Measurements from ENCODE around the gene SYT6. TPM values are rescaled to one million over a fixed set of nuclear protein-coding genes. Genes with fewer than 3 reads are reported as not detected.

The SYT6 gene
- total RNA-seq, 1 experiment from 2014 or later = not detected

DNA sequence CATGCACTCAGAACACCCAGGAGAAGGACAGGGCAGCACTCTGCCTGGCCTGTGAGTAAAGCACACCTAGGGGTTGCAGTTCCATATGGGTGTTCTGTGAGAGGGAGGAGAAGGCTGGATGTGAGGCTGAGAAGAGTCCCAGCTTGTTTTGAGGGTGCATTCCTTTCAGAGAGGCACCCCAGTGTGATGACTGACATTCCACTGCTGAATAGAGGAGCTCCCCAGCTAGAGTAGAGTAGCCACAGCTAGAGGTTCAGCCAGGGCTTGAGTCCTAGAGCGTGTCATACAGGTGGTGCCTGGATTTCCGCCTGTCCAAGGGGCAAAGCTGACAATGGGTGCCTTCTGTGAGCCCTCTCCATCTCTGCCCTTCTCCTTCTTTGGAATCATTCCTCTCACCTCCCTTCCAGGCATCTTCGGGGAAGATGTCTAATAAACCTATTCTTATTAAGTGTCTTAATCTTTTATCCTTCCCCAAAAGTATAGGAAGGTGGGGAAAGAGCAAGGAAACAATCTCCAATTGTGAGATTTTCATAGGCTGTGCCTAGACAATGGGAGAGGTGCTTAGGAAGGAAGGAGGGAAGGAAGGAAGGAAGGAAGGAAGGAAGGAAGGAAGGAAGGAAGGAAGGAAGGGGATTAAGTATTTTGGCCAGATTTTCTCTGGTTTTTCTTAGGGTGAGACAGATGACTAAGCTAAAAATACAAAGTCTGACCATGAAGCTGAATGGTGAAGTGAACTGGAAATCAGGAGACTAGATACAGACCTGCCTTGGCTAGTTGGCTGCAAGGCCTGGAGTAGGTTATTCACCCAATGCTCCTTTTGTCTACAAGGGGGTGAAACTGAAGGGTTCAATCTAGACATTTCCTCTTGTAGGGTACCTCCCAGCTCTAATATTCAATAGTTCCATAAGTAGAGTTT, 43.6 kb upstream of the SYT6 start:
- Histone ChIP-seq H3K4me3 (ENCODE audit: low read depth in 2 of 2, low read length in 2 of 2) (no peak overlapping the region), H3K27me3 (ENCODE audit: control insufficient read depth, insufficient read depth, low read length) (no peaks in the 10 kb centered on the region; the same call in 1 of the 2 replicates), H3K27ac (ENCODE audit: low read length) (no peak overlapping the region), H3K36me3 (ENCODE audit: control insufficient read depth, insufficient read depth, low read length) (no peaks in the 10 kb centered on the region), H3K9me3 (ENCODE audit: control insufficient read depth, insufficient read depth, low read depth, low read length) (no peaks in the 10 kb centered on the region), H3K4me1 (ENCODE audit: control insufficient read depth, insufficient read depth, low read length) (no peaks in the 10 kb centered on the region)
- intact Hi-C loops (cut with micrococcal nuclease; ENCODE audit: unreplicated experiment) (no loop called here), in situ Hi-C loops (cut with HindIII; ENCODE audit: low pct_unique_long_range_greater_than_20kb, low sequenced_read_pairs) (no loop called here)
- TF ChIP-seq TCF7L2 (IDR thresholded peaks at IDR 0.05; ENCODE audit: low read depth, low read length) (no peak), SIN3A (IDR thresholded peaks at IDR 0.05; ENCODE audit: borderline replicate concordance, insufficient read depth, low read depth, low read length) (no peak), POLR2AphosphoS5 (IDR thresholded peaks at IDR 0.05; ENCODE audit: low read depth, low read length) (no peak)
- TF ChIP-seq, protein P1, sequence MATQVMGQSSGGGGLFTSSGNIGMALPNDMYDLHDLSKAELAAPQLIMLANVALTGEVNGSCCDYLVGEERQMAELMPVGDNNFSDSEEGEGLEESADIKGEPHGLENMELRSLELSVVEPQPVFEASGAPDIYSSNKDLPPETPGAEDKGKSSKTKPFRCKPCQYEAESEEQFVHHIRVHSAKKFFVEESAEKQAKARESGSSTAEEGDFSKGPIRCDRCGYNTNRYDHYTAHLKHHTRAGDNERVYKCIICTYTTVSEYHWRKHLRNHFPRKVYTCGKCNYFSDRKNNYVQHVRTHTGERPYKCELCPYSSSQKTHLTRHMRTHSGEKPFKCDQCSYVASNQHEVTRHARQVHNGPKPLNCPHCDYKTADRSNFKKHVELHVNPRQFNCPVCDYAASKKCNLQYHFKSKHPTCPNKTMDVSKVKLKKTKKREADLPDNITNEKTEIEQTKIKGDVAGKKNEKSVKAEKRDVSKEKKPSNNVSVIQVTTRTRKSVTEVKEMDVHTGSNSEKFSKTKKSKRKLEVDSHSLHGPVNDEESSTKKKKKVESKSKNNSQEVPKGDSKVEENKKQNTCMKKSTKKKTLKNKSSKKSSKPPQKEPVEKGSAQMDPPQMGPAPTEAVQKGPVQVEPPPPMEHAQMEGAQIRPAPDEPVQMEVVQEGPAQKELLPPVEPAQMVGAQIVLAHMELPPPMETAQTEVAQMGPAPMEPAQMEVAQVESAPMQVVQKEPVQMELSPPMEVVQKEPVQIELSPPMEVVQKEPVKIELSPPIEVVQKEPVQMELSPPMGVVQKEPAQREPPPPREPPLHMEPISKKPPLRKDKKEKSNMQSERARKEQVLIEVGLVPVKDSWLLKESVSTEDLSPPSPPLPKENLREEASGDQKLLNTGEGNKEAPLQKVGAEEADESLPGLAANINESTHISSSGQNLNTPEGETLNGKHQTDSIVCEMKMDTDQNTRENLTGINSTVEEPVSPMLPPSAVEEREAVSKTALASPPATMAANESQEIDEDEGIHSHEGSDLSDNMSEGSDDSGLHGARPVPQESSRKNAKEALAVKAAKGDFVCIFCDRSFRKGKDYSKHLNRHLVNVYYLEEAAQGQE (IDR thresholded peaks at IDR 0.05; ENCODE audit: insufficient read depth in 1 of 2, low read depth in 2 of 2, low read length in 1 of 2) = no peak
- TF ChIP-seq, protein P2, sequence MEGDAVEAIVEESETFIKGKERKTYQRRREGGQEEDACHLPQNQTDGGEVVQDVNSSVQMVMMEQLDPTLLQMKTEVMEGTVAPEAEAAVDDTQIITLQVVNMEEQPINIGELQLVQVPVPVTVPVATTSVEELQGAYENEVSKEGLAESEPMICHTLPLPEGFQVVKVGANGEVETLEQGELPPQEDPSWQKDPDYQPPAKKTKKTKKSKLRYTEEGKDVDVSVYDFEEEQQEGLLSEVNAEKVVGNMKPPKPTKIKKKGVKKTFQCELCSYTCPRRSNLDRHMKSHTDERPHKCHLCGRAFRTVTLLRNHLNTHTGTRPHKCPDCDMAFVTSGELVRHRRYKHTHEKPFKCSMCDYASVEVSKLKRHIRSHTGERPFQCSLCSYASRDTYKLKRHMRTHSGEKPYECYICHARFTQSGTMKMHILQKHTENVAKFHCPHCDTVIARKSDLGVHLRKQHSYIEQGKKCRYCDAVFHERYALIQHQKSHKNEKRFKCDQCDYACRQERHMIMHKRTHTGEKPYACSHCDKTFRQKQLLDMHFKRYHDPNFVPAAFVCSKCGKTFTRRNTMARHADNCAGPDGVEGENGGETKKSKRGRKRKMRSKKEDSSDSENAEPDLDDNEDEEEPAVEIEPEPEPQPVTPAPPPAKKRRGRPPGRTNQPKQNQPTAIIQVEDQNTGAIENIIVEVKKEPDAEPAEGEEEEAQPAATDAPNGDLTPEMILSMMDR (IDR thresholded peaks at IDR 0.05) = no peak
- CTCF ChIA-PET = interaction anchor here (0.7 kb wide), 1 partner anchor 78 kb away, joined by 3 read pairs; no protein-coding TSS in a partner anchor
- ATAC-seq (no peak), DNase-seq (ENCODE audit: low read depth, low spot score) (no peak)
- POLR2A ChIA-PET = no interaction called here
- BruUV-seq (replicated peaks) = no TSS peak

DNA sequence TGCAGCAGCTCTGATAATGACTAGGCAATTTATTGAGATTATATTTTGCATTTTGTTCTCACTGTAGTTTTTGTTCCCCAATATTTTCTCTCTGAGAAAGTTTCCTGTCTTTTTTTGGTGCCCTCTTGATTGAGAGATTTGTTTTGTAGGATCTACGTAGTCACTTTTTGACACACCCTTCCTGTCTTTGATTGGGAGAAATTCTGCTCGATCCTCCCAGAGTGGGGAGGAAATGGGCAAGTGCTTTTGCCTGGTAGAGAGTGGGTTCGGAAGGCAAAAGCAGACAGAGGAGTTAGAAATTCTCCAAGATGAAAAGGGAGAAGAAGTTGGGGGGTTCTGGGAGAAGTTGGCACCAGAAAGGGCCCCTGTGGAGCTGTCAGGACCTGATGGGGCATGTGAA, 42.1 kb upstream of the SYT6 start:
- no peaks in the 10 kb centered on the region for H3K36me3 ChIP-seq (ENCODE audit: control insufficient read depth, insufficient read depth, low read length)
- in situ Hi-C loops (cut with HindIII; ENCODE audit: low pct_unique_long_range_greater_than_20kb, low sequenced_read_pairs) = no loop called here
- POLR2A ChIA-PET = no interaction called here
- DNase-seq (ENCODE audit: low read depth, low spot score) (no peak), ATAC-seq (no peak)
- no peak overlapping the region for H3K27ac ChIP-seq (ENCODE audit: low read length)
- H3K4me3 ChIP-seq (ENCODE audit: low read depth in 2 of 2, low read length in 2 of 2) = no peak overlapping the region
- H3K9me3 ChIP-seq (ENCODE audit: control insufficient read depth, insufficient read depth, low read depth, low read length) = no peaks in the 10 kb centered on the region
- CTCF ChIA-PET = no interaction called here
- no TSS peak for BruUV-seq (replicated peaks)
- H3K4me1 ChIP-seq (ENCODE audit: control insufficient read depth, insufficient read depth, low read length) = no peaks in the 10 kb centered on the region
- intact Hi-C loops (cut with micrococcal nuclease; ENCODE audit: unreplicated experiment) = no loop called here
- H3K27me3 ChIP-seq (ENCODE audit: control insufficient read depth, insufficient read depth, low read length) = no peaks in the 10 kb centered on the region; the same call in 1 of the 2 replicates
- TF ChIP-seq SIN3A (IDR thresholded peaks at IDR 0.05; ENCODE audit: borderline replicate concordance, insufficient read depth, low read depth, low read length) (no peak), POLR2AphosphoS5 (IDR thresholded peaks at IDR 0.05; ENCODE audit: low read depth, low read length) (no peak), TCF7L2 (IDR thresholded peaks at IDR 0.05; ENCODE audit: low read depth, low read length) (no peak)

DNA sequence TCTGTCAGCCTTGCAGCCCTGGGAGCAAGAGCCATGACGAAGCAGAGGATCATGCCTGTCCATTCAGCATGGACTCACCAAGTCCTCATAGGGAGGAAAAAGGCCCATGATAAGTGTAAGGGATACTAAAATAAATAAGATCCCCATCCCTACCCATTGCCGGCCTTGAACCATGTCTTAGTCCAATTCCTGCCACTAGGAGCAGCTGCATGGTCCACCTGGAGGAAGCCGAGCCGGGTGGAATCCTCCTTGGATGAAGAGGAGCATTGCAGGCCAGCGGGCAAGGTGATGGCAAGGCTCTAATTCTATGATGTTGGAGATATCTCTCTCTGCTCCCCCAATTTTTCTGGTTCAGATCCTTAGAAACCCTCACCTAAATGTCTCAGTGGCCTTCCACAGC, 38.7 kb upstream of the SYT6 start:
- Histone ChIP-seq H3K36me3 (ENCODE audit: control insufficient read depth, insufficient read depth, low read length) (no peaks in the 10 kb centered on the region), H3K27ac (ENCODE audit: low read length) (no peak overlapping the region), H3K4me1 (ENCODE audit: control insufficient read depth, insufficient read depth, low read length) (no peaks in the 10 kb centered on the region), H3K9me3 (ENCODE audit: control insufficient read depth, insufficient read depth, low read depth, low read length) (no peaks in the 10 kb centered on the region), H3K27me3 (ENCODE audit: control insufficient read depth, insufficient read depth, low read length) (no peaks in the 10 kb centered on the region; the same call in 1 of the 2 replicates), H3K4me3 (ENCODE audit: low read depth in 2 of 2, low read length in 2 of 2) (no peak overlapping the region)
- no peak for DNase-seq (ENCODE audit: low read depth, low spot score)
- no peak for ATAC-seq
- POLR2A ChIA-PET = no interaction called here
- BruUV-seq (replicated peaks) = no TSS peak
- in situ Hi-C loops (cut with HindIII; ENCODE audit: low pct_unique_long_range_greater_than_20kb, low sequenced_read_pairs) (no loop called here), intact Hi-C loops (cut with micrococcal nuclease; ENCODE audit: unreplicated experiment) (no loop called here)
- TF ChIP-seq, protein P2 (IDR thresholded peaks at IDR 0.05) = no peak
- no peak for TF ChIP-seq POLR2AphosphoS5 (IDR thresholded peaks at IDR 0.05; ENCODE audit: low read depth, low read length)
- no peak for TF ChIP-seq TCF7L2 (IDR thresholded peaks at IDR 0.05; ENCODE audit: low read depth, low read length)
- TF ChIP-seq, protein P1 (IDR thresholded peaks at IDR 0.05; ENCODE audit: insufficient read depth in 1 of 2, low read depth in 2 of 2, low read length in 1 of 2) = no peak
- TF ChIP-seq SIN3A (IDR thresholded peaks at IDR 0.05; ENCODE audit: borderline replicate concordance, insufficient read depth, low read depth, low read length) = no peak
- CTCF ChIA-PET = no interaction called here

Data from Panc1 (cell line).